ENCODE measurements around the gene GALNT17.
A peak's percentile ranks its signal among the peaks of the same experiment; 100 is the strongest.

The GALNT17 gene

DNA sequence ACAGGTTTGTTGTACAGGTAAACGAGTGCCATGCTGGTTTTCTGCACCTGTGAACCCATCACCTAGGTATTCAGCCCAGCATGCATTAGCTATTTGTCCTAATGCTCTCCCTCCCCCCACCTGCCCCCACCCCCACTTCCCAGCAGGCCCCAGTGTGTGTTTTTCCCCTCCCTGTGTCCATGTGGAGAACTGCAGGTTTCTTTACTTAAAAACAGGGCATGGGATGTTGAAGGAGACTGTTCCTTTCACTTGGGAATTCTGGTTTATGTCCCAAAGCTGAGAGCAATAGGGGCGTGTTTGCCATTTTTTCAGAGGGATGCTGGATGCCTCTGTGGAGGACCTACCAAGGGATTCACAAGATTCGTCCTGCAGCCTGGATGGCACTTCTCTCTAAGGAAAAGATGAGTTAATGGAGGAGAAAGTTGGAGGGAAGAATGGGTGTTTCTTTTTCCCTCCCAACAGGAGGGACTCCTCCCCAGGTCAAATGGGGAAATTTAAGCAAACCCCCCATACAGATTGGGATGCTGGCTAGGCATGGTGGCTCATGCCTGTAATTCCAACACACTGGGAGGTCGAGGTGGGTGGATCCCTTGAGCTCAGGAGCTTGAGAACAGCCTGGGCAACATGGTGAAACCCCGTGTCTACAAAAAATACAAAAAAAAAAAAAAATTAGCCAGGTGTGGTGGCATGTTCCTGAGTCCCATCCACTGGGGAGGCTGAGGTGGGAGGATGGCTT lies 136.0 kb downstream of the GALNT17 start:
- Histone ChIP-seq H3K36me3 (ENCODE audit: insufficient read depth, low read length) (no peaks in the 10 kb centered on the region), H3K4me3 (ENCODE audit: low read depth in 1 of 2, low read length in 2 of 2) (no peak overlapping the region), H3K9ac (ENCODE audit: low read length) (no peak overlapping the region), H3K27ac (ENCODE audit: low read depth, low read length) (no peak overlapping the region), H3K9me3 (ENCODE audit: low read length) (peaks cover 4% of the 10 kb centered on the region), H3K4me1 (ENCODE audit: insufficient read depth, low read length) (peaks cover 28% of the 10 kb centered on the region), H3K27me3 (ENCODE audit: control insufficient read depth in 1 of 2, insufficient read depth in 2 of 2, low read length in 2 of 2) (no peaks in the 10 kb centered on the region)

DNA sequence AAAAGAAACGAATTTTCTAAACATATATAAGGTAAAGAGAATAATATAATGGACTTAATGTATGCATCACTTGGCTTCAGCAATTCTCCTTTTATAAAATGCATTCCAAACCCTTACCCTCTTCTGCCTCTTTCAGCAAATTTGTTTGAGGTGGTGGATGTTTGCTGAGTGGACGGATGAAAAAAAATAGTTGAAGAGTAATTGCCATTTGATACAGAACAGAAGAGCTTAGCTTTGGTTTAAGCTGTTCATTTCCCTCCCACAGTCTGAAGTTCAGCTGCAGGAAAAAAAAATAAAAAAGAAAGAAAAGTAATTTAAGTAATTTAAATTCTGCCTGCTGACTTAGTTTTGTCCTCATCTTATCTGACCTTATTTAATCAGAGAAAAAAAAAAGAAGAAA lies 138.6 kb downstream of the GALNT17 start:
- Histone ChIP-seq H3K4me3 (ENCODE audit: low read depth in 1 of 2, low read length in 2 of 2) (no peak overlapping the region), H3K27ac (ENCODE audit: low read depth, low read length) (no peak overlapping the region), H3K9ac (ENCODE audit: low read length) (no peak overlapping the region), H3K9me3 (ENCODE audit: low read length) (peaks cover 2% of the 10 kb centered on the region), H3K27me3 (ENCODE audit: control insufficient read depth in 1 of 2, insufficient read depth in 2 of 2, low read length in 2 of 2) (no peaks in the 10 kb centered on the region), H3K36me3 (ENCODE audit: insufficient read depth, low read length) (no peaks in the 10 kb centered on the region), H3K4me1 (ENCODE audit: insufficient read depth, low read length) (peaks cover 45% of the 10 kb centered on the region)

DNA sequence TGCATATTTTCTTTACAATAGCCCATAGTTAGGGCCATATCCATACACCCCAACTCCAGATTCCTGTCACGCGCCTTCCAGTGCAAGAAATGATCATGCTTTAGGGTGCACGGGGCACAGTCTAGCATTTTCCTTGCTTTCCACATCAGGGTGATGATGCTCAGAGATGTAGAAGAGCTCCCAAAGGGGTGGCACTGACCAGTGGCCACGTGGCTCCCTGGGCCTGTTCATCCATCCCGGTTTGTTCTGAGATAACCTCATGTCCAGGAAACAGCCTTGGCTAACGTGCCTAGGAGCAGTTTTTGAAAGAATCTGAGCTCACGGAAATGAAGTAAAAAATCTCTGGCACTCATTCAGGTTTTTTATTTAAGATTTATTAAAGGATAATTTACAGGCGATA lies 139.3 kb downstream of the GALNT17 start:
- no peaks in the 10 kb centered on the region for H3K9me3 ChIP-seq (ENCODE audit: low read length)
- H3K4me3 ChIP-seq (ENCODE audit: low read depth in 1 of 2, low read length in 2 of 2) = no peak overlapping the region
- peak overlapping the region; percentile 79 for H3K27ac ChIP-seq (ENCODE audit: low read depth, low read length)
- H3K27me3 ChIP-seq (ENCODE audit: control insufficient read depth in 1 of 2, insufficient read depth in 2 of 2, low read length in 2 of 2) = no peaks in the 10 kb centered on the region
- peaks cover 45% of the 10 kb centered on the region for H3K4me1 ChIP-seq (ENCODE audit: insufficient read depth, low read length)
- H3K9ac ChIP-seq (ENCODE audit: low read length) = no peak overlapping the region
- H3K36me3 ChIP-seq (ENCODE audit: insufficient read depth, low read length) = no peaks in the 10 kb centered on the region

DNA sequence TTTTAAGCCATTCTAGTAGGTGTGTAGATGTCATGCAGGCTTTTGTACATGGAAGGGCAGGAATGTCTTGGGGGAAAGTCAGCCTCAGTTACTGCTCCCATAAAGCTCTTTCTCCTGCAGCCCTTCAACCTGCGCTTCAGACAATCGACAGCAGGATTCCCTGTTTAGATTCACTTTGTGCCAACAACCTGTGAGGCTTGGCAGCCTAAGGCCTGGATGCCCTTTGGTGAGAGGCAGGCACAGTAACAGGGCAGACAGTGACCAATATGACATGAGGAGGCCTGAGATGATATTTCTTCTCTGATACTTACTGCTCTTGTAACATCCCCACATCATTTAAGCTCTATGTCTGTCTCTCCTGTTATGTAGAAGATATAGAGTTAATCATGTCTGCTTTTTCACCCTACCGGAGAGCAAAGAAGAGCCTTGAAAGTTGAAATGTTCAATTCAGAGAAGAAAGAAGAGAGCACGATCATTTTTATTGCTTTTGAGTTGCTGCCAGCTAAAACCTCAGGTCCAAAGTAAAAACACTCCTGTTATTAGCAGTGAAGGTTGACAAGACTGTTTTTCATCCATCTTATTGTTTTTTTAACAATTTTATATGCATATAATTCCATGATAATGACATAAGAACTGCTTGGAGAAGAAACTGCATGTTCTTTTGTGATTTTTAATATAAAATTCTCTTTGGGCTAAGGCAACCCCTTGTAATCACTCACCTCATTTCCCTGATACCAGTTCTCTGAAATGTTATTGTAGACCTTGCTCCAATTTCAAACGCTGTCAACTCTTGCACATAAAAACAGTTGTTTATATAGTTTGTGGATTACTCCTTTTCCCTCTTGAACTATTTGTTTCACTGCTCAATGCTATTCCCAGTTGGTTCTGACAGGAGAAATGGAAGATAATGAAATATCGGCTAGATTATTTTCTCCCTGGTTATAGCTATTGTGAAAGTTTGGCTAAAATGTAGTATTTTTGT lies 140.9 kb downstream of the GALNT17 start:
- Histone ChIP-seq H3K9me3 (ENCODE audit: low read length) (no peaks in the 10 kb centered on the region), H3K4me1 (ENCODE audit: insufficient read depth, low read length) (peaks cover 37% of the 10 kb centered on the region), H3K9ac (ENCODE audit: low read length) (no peak overlapping the region), H3K27ac (ENCODE audit: low read depth, low read length) (peak overlapping the region; percentile 79), H3K4me3 (ENCODE audit: low read depth in 1 of 2, low read length in 2 of 2) (no peak overlapping the region), H3K36me3 (ENCODE audit: insufficient read depth, low read length) (no peaks in the 10 kb centered on the region), H3K27me3 (ENCODE audit: control insufficient read depth in 1 of 2, insufficient read depth in 2 of 2, low read length in 2 of 2) (no peaks in the 10 kb centered on the region)

DNA sequence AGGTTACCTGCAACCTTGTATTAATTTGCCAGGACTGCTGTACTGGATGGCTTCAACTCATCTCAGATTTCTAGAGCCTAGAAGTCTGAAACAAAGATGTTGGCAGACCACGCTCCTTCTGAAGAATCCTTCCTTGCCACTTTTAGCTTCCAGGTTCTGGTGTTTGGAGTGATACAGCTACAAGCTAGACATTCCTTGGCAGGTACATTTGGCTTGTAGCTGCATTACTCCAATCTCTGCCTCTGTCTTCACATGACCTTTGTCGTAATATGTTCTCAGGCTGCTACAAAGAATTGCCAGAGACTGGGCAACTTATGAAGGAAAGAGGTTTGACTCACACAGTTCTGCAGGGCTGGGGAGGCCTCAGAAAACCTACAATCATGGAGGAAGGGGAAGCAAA lies 146.3 kb downstream of the GALNT17 start:
- no peak overlapping the region for H3K4me3 ChIP-seq (ENCODE audit: low read depth in 1 of 2, low read length in 2 of 2)
- no peaks in the 10 kb centered on the region for H3K9me3 ChIP-seq (ENCODE audit: low read length)
- H3K36me3 ChIP-seq (ENCODE audit: insufficient read depth, low read length) = no peaks in the 10 kb centered on the region
- H3K27me3 ChIP-seq (ENCODE audit: control insufficient read depth in 1 of 2, insufficient read depth in 2 of 2, low read length in 2 of 2) = no peaks in the 10 kb centered on the region
- H3K9ac ChIP-seq (ENCODE audit: low read length) = no peak overlapping the region
- H3K4me1 ChIP-seq (ENCODE audit: insufficient read depth, low read length) = peaks cover 25% of the 10 kb centered on the region
- H3K27ac ChIP-seq (ENCODE audit: low read depth, low read length) = peak overlapping the region; percentile 35

DNA sequence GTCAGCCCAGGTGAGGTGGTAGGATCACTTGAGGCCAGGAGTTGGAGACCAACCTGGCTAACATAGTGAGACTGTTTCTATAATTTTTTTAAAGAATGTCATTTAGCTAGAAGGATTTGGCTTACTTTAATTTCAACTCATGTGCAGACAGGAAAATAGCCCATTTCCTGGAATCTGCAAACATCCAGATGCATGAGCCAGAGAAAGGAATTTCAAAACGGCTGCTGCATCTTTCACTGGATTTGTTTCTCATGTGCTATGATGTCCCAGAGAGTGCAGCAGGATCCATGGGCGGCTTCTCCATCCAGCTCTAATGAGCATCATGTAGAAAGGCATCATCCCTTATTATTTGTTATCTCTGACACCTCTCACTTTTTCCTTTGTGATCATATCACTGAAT lies 149.3 kb downstream of the GALNT17 start:
- H3K4me1 ChIP-seq (ENCODE audit: insufficient read depth, low read length) = peaks cover 19% of the 10 kb centered on the region
- H3K36me3 ChIP-seq (ENCODE audit: insufficient read depth, low read length) = no peaks in the 10 kb centered on the region
- H3K9me3 ChIP-seq (ENCODE audit: low read length) = no peaks in the 10 kb centered on the region
- no peak overlapping the region for H3K27ac ChIP-seq (ENCODE audit: low read depth, low read length)
- H3K27me3 ChIP-seq (ENCODE audit: control insufficient read depth in 1 of 2, insufficient read depth in 2 of 2, low read length in 2 of 2) = no peaks in the 10 kb centered on the region
- no peak overlapping the region for H3K9ac ChIP-seq (ENCODE audit: low read length)
- H3K4me3 ChIP-seq (ENCODE audit: low read depth in 1 of 2, low read length in 2 of 2) = no peak overlapping the region

DNA sequence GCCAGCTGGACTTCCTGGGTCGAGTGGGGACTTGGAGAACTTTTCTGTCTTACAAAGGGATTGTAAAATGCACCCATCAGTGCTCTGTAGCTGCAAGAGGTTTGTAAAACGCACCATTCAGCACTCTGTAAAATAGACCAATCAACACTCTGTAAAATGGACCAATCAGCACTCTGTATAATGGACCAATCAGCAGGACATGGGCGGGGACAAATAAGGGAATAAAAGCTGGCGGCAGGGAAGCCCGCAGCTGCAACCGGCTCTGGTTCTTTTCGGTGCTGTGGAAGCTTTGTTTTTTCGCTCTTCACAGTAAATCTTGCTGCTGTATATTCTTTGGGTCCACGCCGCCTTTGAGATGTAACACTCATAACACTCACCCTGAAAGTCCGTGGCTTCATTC lies 151.9 kb downstream of the GALNT17 start:
- Histone ChIP-seq H3K9me3 (ENCODE audit: low read length) (no peaks in the 10 kb centered on the region), H3K36me3 (ENCODE audit: insufficient read depth, low read length) (no peaks in the 10 kb centered on the region), H3K4me3 (ENCODE audit: low read depth in 1 of 2, low read length in 2 of 2) (no peak overlapping the region), H3K4me1 (ENCODE audit: insufficient read depth, low read length) (peaks cover 21% of the 10 kb centered on the region), H3K27me3 (ENCODE audit: control insufficient read depth in 1 of 2, insufficient read depth in 2 of 2, low read length in 2 of 2) (no peaks in the 10 kb centered on the region), H3K27ac (ENCODE audit: low read depth, low read length) (no peak overlapping the region), H3K9ac (ENCODE audit: low read length) (no peak overlapping the region)

DNA sequence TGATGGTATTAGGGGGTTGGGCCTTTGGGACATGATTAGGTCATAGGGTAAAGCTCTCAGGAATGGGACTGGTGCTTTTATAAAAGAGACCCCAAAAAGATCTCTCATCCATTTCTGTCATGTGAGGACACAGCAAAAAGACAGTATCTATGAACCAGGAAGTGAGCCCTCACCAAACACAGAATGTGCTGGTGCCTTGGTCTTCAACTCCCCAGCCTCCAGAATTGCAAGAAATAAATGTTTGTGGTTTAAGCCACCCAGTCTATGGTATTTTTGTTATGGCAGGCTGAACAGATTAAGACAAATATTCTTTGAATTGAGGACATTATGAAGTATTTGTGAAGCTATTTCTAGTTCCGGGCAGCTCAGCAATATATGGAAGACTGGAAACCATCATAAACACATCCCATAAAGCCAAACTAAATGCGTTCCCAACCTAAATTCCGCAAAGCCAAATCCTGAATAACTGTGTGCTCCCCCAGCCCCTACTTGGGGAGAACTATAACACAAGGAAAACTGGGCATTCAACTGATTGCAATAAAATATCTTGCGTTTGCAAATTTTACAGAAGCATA lies 153.7 kb downstream of the GALNT17 start:
- no peak overlapping the region for H3K4me3 ChIP-seq (ENCODE audit: low read depth in 1 of 2, low read length in 2 of 2)
- H3K9me3 ChIP-seq (ENCODE audit: low read length) = no peaks in the 10 kb centered on the region
- peak overlapping the region; percentile 35 for H3K27ac ChIP-seq (ENCODE audit: low read depth, low read length)
- peaks cover 28% of the 10 kb centered on the region for H3K4me1 ChIP-seq (ENCODE audit: insufficient read depth, low read length)
- H3K9ac ChIP-seq (ENCODE audit: low read length) = no peak overlapping the region
- H3K27me3 ChIP-seq (ENCODE audit: control insufficient read depth in 1 of 2, insufficient read depth in 2 of 2, low read length in 2 of 2) = no peaks in the 10 kb centered on the region
- H3K36me3 ChIP-seq (ENCODE audit: insufficient read depth, low read length) = no peaks in the 10 kb centered on the region

DNA sequence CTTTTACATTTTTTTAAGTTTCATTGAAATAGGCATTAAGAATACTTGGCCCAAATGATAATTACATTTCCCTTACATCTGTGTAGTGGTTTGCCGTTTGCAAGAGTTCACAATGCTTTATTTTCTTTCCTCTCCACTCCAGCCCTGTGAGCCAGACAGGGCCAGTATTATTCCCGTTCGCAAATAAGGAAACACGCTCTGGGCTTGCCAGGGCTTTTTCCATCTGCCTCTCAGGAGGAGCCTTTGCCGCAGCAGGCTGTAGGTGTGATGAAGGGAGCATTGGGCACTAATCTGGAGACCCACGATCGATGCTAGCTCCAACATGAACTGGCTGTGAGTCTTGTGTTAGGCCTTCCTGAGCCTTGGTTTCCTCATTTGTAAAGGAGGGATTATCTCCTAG lies 154.4 kb downstream of the GALNT17 start:
- peaks cover 30% of the 10 kb centered on the region for H3K4me1 ChIP-seq (ENCODE audit: insufficient read depth, low read length)
- no peak overlapping the region for H3K9ac ChIP-seq (ENCODE audit: low read length)
- no peaks in the 10 kb centered on the region for H3K27me3 ChIP-seq (ENCODE audit: control insufficient read depth in 1 of 2, insufficient read depth in 2 of 2, low read length in 2 of 2)
- H3K36me3 ChIP-seq (ENCODE audit: insufficient read depth, low read length) = no peaks in the 10 kb centered on the region
- H3K9me3 ChIP-seq (ENCODE audit: low read length) = no peaks in the 10 kb centered on the region
- H3K27ac ChIP-seq (ENCODE audit: low read depth, low read length) = peak overlapping the region; percentile 35
- H3K4me3 ChIP-seq (ENCODE audit: low read depth in 1 of 2, low read length in 2 of 2) = no peak overlapping the region

DNA sequence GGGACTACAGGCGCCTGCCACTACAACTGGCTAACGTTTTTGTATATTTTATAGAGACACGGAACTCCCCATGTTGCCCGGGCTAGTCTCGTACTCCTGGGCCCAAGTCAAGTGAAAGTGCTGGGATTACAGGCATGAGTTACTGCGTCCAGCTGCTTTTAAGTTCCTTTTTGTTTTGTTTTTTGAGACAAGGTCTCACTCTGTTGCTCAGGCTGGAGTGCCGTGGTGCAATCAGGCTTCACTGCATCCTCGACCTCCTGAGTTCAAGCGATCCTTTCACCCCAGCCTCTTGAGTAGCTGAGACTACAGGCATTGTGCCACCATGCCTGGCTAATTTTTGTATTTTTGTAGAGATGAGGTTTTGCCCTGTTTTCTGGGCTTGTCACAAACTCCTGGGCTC lies 155.0 kb downstream of the GALNT17 start:
- H3K9me3 ChIP-seq (ENCODE audit: low read length) = no peaks in the 10 kb centered on the region
- no peaks in the 10 kb centered on the region for H3K36me3 ChIP-seq (ENCODE audit: insufficient read depth, low read length)
- H3K9ac ChIP-seq (ENCODE audit: low read length) = no peak overlapping the region
- H3K4me3 ChIP-seq (ENCODE audit: low read depth in 1 of 2, low read length in 2 of 2) = no peak overlapping the region
- peaks cover 30% of the 10 kb centered on the region for H3K4me1 ChIP-seq (ENCODE audit: insufficient read depth, low read length)
- H3K27ac ChIP-seq (ENCODE audit: low read depth, low read length) = peak overlapping the region; percentile 35
- no peaks in the 10 kb centered on the region for H3K27me3 ChIP-seq (ENCODE audit: control insufficient read depth in 1 of 2, insufficient read depth in 2 of 2, low read length in 2 of 2)

DNA sequence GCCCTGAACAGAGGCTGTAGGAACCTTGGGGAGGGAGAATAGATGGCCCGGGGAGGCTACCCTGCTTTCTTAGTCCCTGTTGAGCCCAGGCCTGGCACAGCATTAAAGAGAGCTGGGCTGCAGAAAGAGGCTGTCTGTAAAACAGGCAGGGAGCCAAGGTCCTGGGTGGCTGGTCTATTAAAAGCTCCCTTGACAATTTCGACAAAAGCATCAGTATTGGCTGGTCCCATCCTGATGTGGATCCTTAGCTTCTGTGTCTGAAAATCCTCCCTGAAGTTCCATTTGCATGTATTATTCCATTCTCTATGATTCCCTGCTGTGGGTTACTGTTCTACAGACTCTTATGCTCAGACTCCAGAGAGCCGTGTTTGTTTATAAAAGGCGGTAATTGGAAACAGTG lies 158.5 kb downstream of the GALNT17 start:
- H3K4me3 ChIP-seq (ENCODE audit: low read depth in 1 of 2, low read length in 2 of 2) = no peak overlapping the region
- H3K9me3 ChIP-seq (ENCODE audit: low read length) = no peaks in the 10 kb centered on the region
- peak overlapping the region; percentile 24 for H3K27ac ChIP-seq (ENCODE audit: low read depth, low read length)
- peaks cover 29% of the 10 kb centered on the region for H3K4me1 ChIP-seq (ENCODE audit: insufficient read depth, low read length)
- no peak overlapping the region for H3K9ac ChIP-seq (ENCODE audit: low read length)
- no peaks in the 10 kb centered on the region for H3K36me3 ChIP-seq (ENCODE audit: insufficient read depth, low read length)
- H3K27me3 ChIP-seq (ENCODE audit: control insufficient read depth in 1 of 2, insufficient read depth in 2 of 2, low read length in 2 of 2) = no peaks in the 10 kb centered on the region

Measured in muscle layer of colon (tissue), 2 donors.